ENCODE results near the gene PPP1R9A.

Gene PPP1R9A

DNA sequence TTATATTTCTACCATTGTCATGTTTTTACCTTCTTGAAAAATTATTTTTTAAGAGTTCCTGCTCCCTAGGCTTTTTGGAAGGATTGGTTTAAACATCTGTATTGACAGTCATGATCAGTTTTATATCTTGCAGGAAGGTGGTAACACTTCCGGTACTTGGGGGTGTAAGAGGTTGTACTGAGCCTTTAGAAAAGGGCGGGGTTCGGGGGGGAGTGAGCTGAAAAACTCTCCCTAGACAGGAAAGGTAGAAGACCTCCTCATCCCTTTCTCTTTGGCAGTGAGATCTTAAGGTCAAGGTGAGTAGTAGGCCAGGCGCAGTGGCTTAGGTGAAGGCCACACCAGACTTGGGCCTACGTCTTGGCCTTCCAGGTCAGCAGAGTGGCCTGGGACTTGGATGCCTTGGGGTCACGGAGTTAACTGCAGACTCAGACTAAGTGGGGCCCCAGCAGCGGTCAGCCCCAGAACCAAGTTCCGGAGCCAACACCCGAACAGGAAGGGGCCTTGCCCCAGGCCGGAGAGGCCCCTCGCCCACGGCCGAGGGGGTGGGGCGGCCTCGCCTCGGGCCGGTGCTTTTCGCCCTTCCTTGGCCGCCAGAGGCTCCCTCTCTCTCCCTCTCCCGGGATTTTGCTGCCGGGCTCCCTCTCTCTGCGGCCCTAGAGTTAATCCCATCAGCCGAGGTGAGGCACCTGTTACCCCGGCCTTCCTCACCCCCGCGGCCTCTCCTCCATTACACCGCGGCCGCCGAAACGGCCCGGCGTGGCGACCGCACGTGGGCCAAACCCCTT is at the start of gene PPP1R9A:
Gene PPP1R9A (plus strand): TSS at position 569 of the 785 bp plus-strand sequence. CDS start 2,520 bp downstream, outside the sequence.
- peak; percentile 74 to 82 for DNase-seq (ENCODE audit: low spot score in 2 of 2)

DNA sequence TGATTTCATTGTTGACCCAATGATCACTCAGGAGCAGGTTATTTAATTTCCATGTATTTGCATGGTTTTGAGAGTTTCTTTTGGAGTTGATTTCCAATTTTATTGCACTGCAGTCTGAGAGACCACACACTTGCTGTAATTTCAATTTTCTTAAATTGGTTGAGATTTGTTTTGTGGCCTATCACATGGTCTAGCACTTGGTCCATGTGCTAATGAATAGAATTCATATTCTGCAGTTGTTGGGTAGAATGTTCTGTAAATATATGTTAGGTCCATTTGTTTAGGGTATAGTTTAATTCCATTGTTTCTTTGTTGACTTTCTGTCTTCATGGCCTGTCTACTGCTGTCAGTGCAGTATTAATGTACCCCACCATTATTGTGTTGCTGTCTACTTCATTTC is 36.3 kb upstream of the PPP1R9A start:
- H3K4me1 ChIP-seq: peaks cover 41% of the 10 kb centered on the region
- no peaks in the 10 kb centered on the region for H3K36me3 ChIP-seq (replicated peaks)
- H3K9me3 ChIP-seq: no peaks in the 10 kb centered on the region
- H3K27me3 ChIP-seq (ENCODE audit: low read depth): no peaks in the 10 kb centered on the region
- in situ Hi-C loops (cut with MboI; ENCODE audit: low sequenced_read_pairs): no loop called here
- DNase-seq (ENCODE audit: low spot score in 2 of 2): no peak
- H3K4me3 ChIP-seq: no peak overlapping the region

More for the DNA sequence above, at the start of gene PPP1R9A:
- in situ Hi-C loops (cut with MboI; ENCODE audit: low sequenced_read_pairs): no loop called here
- no peaks in the 10 kb centered on the region for H3K9me3 ChIP-seq
- H3K4me1 ChIP-seq: peaks cover 40% of the 10 kb centered on the region
- H3K4me3 ChIP-seq: peak within 1 kb of the TSS; percentile 43
- H3K27me3 ChIP-seq (ENCODE audit: low read depth): no peaks in the 10 kb centered on the region
- no peaks in the 10 kb centered on the region for H3K36me3 ChIP-seq (replicated peaks)

DNA sequence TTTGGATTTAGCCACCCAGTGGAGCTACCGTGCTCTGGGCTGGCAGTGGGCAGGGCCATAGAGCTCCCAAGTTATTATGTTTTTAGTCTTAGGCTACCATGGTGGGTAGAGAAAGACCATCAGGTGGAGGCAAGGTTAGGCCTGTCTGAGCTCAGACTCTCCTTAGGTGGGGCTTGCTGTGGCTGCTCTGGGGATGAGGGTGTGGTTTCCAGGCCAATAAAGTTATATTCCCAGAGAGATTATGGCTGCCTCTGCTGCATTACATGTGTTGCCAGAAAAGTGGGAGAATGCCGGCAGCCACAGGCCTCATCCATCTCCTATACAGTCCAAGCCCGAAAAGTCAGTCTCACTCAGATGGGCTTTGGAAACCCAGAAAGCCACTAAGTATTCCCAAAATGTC is 34.2 kb upstream of the PPP1R9A start:
- no peaks in the 10 kb centered on the region for H3K36me3 ChIP-seq (replicated peaks)
- peaks cover 45% of the 10 kb centered on the region for H3K4me1 ChIP-seq
- peaks cover 5% of the 10 kb centered on the region; the same call in 1 of the 2 replicates for H3K9me3 ChIP-seq
- in situ Hi-C loops (cut with MboI; ENCODE audit: low sequenced_read_pairs): no loop called here
- peak in 1 of 2 experiments; percentile 29 for DNase-seq (ENCODE audit: low spot score in 2 of 2)
- no peaks in the 10 kb centered on the region for H3K27me3 ChIP-seq (ENCODE audit: low read depth)
- no peak overlapping the region for H3K4me3 ChIP-seq

DNA sequence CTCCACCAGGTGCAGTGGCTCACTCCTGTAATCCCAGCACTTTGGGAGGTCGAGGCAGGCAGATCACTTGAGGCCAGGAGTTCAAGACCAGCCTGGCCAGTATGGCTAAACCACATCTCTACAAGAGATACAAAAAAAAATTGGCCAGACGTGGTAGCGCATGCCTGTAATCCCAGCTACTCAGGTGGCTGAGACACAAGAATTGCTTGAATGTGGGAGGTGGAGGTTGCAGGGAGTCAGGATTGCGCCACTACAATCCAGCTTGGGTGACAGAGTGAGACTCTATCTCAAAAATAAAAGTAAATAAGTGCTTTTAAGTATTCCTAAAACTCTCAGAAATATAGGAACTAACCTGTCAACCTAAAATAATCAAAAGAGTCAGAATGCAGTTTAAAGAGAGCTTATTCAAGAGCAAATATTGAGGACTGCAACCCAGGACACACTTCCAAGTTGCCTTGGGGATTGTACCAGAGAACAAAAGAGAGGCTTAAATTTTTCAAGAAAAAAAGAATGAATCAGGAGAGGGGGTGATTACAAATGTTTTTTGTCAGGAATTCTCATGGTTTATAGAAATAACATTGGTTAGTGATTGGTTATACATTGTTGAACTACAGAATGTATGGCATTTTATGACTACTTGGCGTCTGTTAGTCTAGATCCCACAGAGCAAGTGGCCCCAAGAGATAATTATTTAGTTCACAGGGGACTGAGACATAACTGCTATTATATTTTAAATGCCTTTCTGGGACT is 33.2 kb upstream of the PPP1R9A start:
- no peaks in the 10 kb centered on the region for H3K27me3 ChIP-seq (ENCODE audit: low read depth)
- H3K4me1 ChIP-seq: peaks cover 40% of the 10 kb centered on the region
- H3K36me3 ChIP-seq (replicated peaks): no peaks in the 10 kb centered on the region
- H3K4me3 ChIP-seq: no peak overlapping the region
- peak; percentile 60 to 99 for DNase-seq (ENCODE audit: low spot score in 2 of 2)
- H3K9me3 ChIP-seq: peaks cover 8% of the 10 kb centered on the region; the same call in 1 of the 2 replicates
- in situ Hi-C loops (cut with MboI; ENCODE audit: low sequenced_read_pairs): no loop called here

DNA sequence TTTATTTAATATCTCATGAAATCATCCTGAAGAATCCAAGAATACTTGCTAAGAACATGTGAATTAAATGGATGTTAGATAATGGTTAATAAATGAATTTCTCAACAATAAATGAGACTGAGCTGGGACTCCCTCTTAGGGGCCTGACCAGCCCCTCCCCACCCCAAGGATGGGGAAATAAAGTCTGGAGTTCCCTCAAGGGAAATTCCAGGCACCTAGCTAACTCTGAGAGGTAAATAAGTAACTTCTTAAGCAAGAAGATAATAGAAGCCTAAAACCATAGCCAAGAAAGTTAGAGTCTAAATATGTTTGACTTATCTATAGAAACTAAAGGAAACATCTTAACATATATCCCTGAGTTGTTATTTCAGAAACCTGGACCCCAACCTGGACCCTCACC is 32.2 kb upstream of the PPP1R9A start:
- in situ Hi-C loops (cut with MboI; ENCODE audit: low sequenced_read_pairs): no loop called here
- Histone ChIP-seq H3K27me3 (ENCODE audit: low read depth) (no peaks in the 10 kb centered on the region), H3K4me1 (peaks cover 40% of the 10 kb centered on the region), H3K9me3 (peaks cover 8% of the 10 kb centered on the region; the same call in 1 of the 2 replicates), H3K4me3 (no peak overlapping the region), H3K36me3 (replicated peaks) (no peaks in the 10 kb centered on the region)
- DNase-seq (ENCODE audit: low spot score in 2 of 2): no peak

DNA sequence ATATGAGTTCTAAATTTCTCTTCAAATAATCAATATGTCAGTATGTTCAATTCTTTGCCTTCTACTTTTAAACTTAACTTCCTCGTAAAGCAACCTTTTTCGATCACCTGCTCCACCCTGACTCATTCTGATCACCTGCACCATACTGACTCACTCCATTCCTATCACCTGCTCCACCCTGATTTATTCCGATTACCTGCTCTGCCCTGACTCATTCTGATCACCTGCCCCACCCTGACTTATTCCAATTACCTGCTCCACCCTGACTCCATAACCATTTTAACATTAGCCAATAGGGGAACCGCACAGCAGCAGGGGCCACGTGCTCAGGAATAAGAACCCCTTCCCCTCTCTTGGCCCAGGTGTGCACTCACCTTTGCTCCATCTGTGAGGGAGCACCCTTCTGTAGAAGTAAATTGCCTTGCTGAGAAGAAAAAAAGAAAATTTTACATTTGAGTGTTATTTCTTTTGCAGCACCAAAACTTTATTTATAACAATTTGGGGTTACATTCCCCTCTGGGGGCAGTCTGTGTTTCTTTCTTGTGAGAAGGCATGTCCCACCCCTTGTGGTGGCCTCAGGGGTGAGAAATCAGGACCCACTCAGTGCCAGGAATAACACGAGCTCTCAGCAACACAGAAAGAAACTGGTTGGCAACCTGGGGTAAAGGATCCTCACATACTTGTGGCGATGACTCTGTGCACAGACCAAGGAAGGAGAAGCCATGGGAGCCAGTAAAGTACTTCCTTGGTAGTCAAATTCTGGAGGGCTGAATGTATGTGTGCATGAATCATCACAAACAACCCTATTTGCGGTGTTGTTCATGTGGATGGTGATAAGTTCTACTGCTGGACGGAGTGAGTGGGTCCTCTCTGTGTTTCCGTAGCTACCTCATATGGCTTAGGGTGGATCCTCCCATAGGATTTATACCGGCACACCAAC is 29.4 kb upstream of the PPP1R9A start:
- H3K9me3 ChIP-seq: peaks cover 8% of the 10 kb centered on the region; the same call in 1 of the 2 replicates
- no peak overlapping the region for H3K4me3 ChIP-seq
- DNase-seq (ENCODE audit: low spot score in 2 of 2): no peak
- H3K4me1 ChIP-seq: peaks cover 42% of the 10 kb centered on the region
- no peaks in the 10 kb centered on the region for H3K36me3 ChIP-seq (replicated peaks)
- no peaks in the 10 kb centered on the region for H3K27me3 ChIP-seq (ENCODE audit: low read depth)
- in situ Hi-C loops (cut with MboI; ENCODE audit: low sequenced_read_pairs): no loop called here

DNA sequence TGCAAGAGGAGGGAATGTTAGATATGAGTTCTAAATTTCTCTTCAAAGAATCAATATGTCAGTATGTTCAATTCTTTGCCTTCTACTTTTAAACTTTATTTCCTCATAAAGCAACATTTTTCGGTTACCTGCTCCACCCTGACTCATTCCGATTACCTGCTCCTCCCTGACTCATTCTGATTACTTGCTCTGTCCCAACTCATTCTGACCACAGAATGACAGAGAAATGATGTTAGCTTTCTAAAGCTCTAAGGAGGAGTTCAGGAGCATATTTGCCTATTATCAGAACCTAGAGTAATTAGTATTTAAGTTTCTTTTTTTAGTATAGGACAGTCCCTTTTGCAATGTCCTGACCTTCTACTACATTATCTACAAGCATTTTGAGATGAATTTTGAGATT is 24.5 kb upstream of the PPP1R9A start:
- peaks cover 6% of the 10 kb centered on the region; the same call in 1 of the 2 replicates for H3K9me3 ChIP-seq
- in situ Hi-C loops (cut with MboI; ENCODE audit: low sequenced_read_pairs): no loop called here
- no peak overlapping the region for H3K4me3 ChIP-seq
- H3K4me1 ChIP-seq: peaks cover 11% of the 10 kb centered on the region
- DNase-seq (ENCODE audit: low spot score in 2 of 2): no peak
- H3K27me3 ChIP-seq (ENCODE audit: low read depth): no peaks in the 10 kb centered on the region
- no peaks in the 10 kb centered on the region for H3K36me3 ChIP-seq (replicated peaks)

DNA sequence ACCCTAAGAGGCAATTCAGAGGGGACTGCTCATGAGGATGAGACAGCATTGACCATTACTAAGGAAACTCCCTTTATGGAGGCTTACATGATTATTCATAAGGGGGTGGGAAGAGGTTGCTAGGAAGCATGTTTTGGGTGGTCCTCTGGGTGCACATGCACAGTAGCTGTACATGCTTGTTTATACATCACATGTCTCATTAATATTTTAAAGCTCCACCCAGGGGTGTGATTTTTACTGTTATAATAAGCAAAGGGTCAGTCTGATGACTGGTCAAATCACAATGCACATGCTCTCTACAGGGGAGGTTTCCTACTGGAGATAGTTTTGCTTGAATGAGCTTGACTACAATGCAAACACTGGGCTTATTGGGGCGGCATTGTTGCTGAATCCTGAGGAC is 23.8 kb upstream of the PPP1R9A start:
- H3K36me3 ChIP-seq (replicated peaks): no peaks in the 10 kb centered on the region
- no peaks in the 10 kb centered on the region for H3K9me3 ChIP-seq
- in situ Hi-C loops (cut with MboI; ENCODE audit: low sequenced_read_pairs): no loop called here
- H3K27me3 ChIP-seq (ENCODE audit: low read depth): no peaks in the 10 kb centered on the region
- no peak for DNase-seq (ENCODE audit: low spot score in 2 of 2)
- H3K4me3 ChIP-seq: no peak overlapping the region
- peaks cover 19% of the 10 kb centered on the region for H3K4me1 ChIP-seq

DNA sequence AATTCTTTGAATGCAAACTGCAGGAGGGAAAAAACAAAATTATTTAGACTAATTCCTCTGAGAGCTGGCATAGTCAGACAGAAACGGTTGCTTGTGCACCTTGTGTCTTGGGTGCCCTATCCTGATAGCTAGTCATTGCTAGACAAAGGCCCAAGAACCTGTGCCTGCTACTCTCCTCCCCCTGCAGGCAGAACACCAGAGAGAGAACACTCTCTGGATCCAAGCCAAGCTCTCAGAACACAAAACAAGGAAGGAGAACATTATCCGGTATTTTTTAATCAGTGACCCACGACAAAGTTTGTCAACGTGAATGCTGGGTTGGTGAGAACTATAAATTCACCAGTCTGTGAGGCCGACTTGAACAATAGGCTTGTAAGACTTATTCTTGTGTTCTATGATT is 18.8 kb upstream of the PPP1R9A start:
- in situ Hi-C loops (cut with MboI; ENCODE audit: low sequenced_read_pairs): no loop called here

DNA sequence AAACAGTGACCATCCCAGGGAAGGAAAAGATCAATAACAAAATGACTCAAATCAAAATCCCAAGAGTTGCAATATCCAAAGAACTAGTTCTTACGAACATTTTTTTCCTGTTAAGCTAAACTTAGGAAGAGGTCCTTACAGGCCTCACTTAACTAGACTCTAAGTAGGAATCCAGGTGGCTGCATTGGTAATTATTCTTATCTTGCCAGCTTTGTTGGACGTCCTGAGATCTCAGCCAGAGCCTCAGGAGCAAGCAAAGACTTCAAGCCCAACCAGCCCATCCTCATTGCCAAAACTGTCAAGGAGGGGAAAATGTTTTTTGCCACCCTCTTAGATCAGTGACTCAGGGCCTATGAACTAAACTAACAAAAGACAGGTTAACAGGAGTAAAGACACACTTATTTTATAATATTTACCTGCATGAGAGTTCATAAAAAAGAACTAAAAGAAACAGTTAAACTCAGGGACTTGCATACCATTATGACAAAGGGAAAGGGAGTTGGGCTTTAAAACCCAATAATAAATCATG is 18.3 kb upstream of the PPP1R9A start:
- Histone ChIP-seq H3K36me3 (replicated peaks) (no peaks in the 10 kb centered on the region), H3K4me1 (peaks cover 12% of the 10 kb centered on the region), H3K4me3 (no peak overlapping the region), H3K27me3 (ENCODE audit: low read depth) (no peaks in the 10 kb centered on the region), H3K9me3 (no peaks in the 10 kb centered on the region)
- DNase-seq (ENCODE audit: low spot score in 2 of 2): no peak
- in situ Hi-C loops (cut with MboI; ENCODE audit: low sequenced_read_pairs): no loop called here

More for the DNA sequence above, 18.8 kb upstream of the PPP1R9A start:
- Histone ChIP-seq H3K27me3 (ENCODE audit: low read depth) (no peaks in the 10 kb centered on the region), H3K9me3 (no peaks in the 10 kb centered on the region), H3K4me1 (peaks cover 12% of the 10 kb centered on the region), H3K36me3 (replicated peaks) (no peaks in the 10 kb centered on the region), H3K4me3 (no peak overlapping the region)
- DNase-seq (ENCODE audit: low spot score in 2 of 2): peak in 1 of 2 experiments; percentile 45

DNA sequence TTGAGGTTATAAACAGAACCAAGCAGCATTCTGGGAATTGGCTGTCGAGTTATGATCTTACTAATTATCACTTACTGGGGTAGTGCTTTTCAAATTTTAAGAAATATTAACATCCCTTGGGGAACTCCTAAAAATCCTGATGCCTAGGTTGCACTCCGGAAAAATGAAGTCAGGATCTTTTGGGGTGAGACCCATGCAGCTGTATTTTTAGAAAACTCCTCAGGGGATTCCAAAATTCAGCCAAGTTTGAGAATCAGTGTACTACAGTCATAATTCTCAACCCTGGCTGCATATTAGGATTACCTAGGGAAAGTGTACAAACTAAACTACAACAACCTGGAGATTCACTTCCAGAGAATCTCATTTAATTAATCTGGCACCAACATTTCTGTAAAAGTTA is 17.2 kb upstream of the PPP1R9A start:
- H3K4me1 ChIP-seq: peaks cover 12% of the 10 kb centered on the region
- in situ Hi-C loops (cut with MboI; ENCODE audit: low sequenced_read_pairs): no loop called here
- DNase-seq (ENCODE audit: low spot score in 2 of 2): no peak
- H3K4me3 ChIP-seq: no peak overlapping the region
- H3K36me3 ChIP-seq (replicated peaks): no peaks in the 10 kb centered on the region
- no peaks in the 10 kb centered on the region for H3K9me3 ChIP-seq
- no peaks in the 10 kb centered on the region for H3K27me3 ChIP-seq (ENCODE audit: low read depth)

DNA sequence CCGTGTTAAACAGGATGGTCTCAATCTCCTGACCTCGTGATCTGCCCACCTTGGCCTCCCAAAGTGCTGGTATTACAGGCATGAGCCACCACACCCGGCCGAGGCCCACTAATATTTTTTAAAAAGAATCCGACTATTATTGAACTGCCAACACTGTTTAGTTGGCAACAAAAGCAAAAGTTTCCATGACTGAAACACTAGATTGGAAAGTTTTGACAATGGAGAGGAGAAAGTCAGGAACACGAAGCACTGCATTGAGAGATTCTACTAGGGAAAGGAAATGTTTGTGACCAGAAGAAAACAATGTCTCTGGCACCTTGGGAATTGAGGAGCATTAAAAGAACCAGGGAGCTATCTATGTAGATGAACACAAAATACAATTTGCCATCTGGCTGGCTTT is 13.7 kb upstream of the PPP1R9A start:
- Histone ChIP-seq H3K9me3 (no peaks in the 10 kb centered on the region), H3K27me3 (ENCODE audit: low read depth) (no peaks in the 10 kb centered on the region), H3K4me3 (no peak overlapping the region), H3K36me3 (replicated peaks) (no peaks in the 10 kb centered on the region), H3K4me1 (peaks cover 3% of the 10 kb centered on the region)
- no peak for DNase-seq (ENCODE audit: low spot score in 2 of 2)
- in situ Hi-C loops (cut with MboI; ENCODE audit: low sequenced_read_pairs): no loop called here

DNA sequence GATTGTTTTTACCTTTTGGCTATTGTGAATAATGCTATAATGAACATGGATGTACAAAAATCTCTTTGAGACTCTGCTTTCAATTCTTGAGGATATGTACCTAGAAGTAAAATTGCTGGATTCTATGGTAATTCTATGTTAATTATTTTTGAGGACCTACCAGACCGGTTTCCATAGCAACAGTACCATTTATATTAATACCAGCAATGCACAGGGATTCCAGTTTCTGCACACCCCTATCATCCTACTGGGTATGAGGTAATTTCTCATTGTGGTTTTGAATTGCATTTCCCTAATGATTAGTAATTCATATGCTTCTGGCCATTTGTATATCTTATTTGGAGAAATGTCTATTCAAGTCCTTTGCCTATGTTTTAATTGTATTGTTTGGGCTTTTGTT is 9.9 kb upstream of the PPP1R9A start:
- no peak overlapping the region for H3K4me3 ChIP-seq
- no peaks in the 10 kb centered on the region for H3K4me1 ChIP-seq
- DNase-seq (ENCODE audit: low spot score in 2 of 2): no peak
- no peaks in the 10 kb centered on the region for H3K36me3 ChIP-seq (replicated peaks)
- no peaks in the 10 kb centered on the region for H3K9me3 ChIP-seq
- in situ Hi-C loops (cut with MboI; ENCODE audit: low sequenced_read_pairs): no loop called here
- H3K27me3 ChIP-seq (ENCODE audit: low read depth): no peaks in the 10 kb centered on the region

Data from HAP-1 (cell line).